A549 (cell line): ENCODE measurements around the gene APOOL. TPM values are rescaled to one million over a fixed set of nuclear protein-coding genes. Genes with fewer than 3 reads are reported as not detected.

Experiments used
- ATAC-seq, 2 experiments: fragments of 200-7000 bp in 1 of 2; fragments of >200 bp in 1 of 2; cut with Nextera tagmentation in 1 of 2; cut with Tn5 transposase in 1 of 2; 3 replicates each; pipeline versions ENCODE4 v1.8.0 to v1.9.1; 2018 to 2020; ENCODE audit warnings: mild to moderate bottlenecking in 1 of 2, moderate library complexity in 1 of 2
- CTCF ChIA-PET: fragments of 300-600 bp; sonication (Branson Sonifier 250); formaldehyde crosslinking; extraction: SDS; loops from one replicate; lab custom pipeline; 2021; ENCODE audit warnings: antibody characterized with exemption, inconsistent platforms; lab: Yijun Ruan, JAX
- POLR2A ChIA-PET: fragments of 350-600 bp; formaldehyde crosslinking; extraction: SDS; loops from one replicate; lab custom pipeline; 2021; ENCODE audit warnings: antibody characterized with exemption, inconsistent platforms; lab: Yijun Ruan, JAX
- DNase-seq, 2 experiments: peaks; one replicate each; pipeline versions ENCODE4 v3.0.0 to v3.0.0-alpha.2; 2011 to 2016; ENCODE audit warnings: low read depth in 1 of 2, low spot score in 1 of 2
- FAIRE-seq: peaks from 2 replicates; lab custom pipeline; 2011; peaks lifted over from hg19 to GRCh38; lab: Jason Lieb, UNC
- H3K27ac ChIP-seq, 2 experiments: fragments of >200 bp; sonication (Bioruptor Twin); formaldehyde crosslinking; 3 replicates each; pipeline ENCODE4 v1.5.1; 2016 to 2017
- H3K4me1 ChIP-seq: fragments of >200 bp; sonication (Bioruptor Twin); formaldehyde crosslinking; 3 replicates; pipeline ENCODE4 v1.6.1; 2016
- H3K4me2 ChIP-seq: fragments of >200 bp; sonication (Bioruptor Twin); formaldehyde crosslinking; 3 replicates; pipeline ENCODE4 v1.6.1; 2016
- H3K4me3 ChIP-seq: fragments of >200 bp; sonication (Bioruptor Twin); formaldehyde crosslinking; 3 replicates; pipeline ENCODE4 v1.5.1; 2016
- H3K9me3 ChIP-seq: fragments of >200 bp; sonication (Bioruptor Twin); formaldehyde crosslinking; 3 replicates; pipeline ENCODE4 v1.6.1; 2016
- CEBPB ChIP-seq, 2 experiments: fragments of >200 bp in 1 of 2; sonication (Bioruptor Twin) in 1 of 2; formaldehyde crosslinking in 1 of 2; IDR thresholded peaks; 2 replicates each; pipeline ENCODE4 v1.6.1; 2012 to 2016
- CHD2 ChIP-seq: fragments of 150-350 bp; IDR thresholded peaks from 2 replicates; pipeline ENCODE4 v1.6.1; 2014; ENCODE audit warnings: low read length; ENCODE audit not compliant: partially characterized antibody
- CTCF ChIP-seq: fragments of >200 bp; sonication (Bioruptor Twin); formaldehyde crosslinking; IDR thresholded peaks from 3 replicates; pipeline ENCODE4 v1.5.1; 2016
- EHMT2 ChIP-seq: fragments of 200-600 bp; sonication (generic); IDR thresholded peaks from 2 replicates; pipeline ENCODE4 v1.6.1; 2016; ENCODE audit warnings: antibody characterized with exemption, low read depth, mild to moderate bottlenecking, moderate library complexity
- FOSB ChIP-seq: fragments of 250-450 bp; sonication (Bioruptor Pico); IDR thresholded peaks from 2 replicates; pipeline ENCODE4 v1.5.0; 2020; ENCODE audit warnings: mild to moderate bottlenecking, moderate library complexity
- HMGXB4 ChIP-seq: fragments of 250-450 bp; sonication (Bioruptor Pico); IDR thresholded peaks from 2 replicates; pipeline ENCODE4 v1.5.0; 2021; ENCODE audit warnings: mild to moderate bottlenecking, moderate library complexity, borderline replicate concordance
- KDM5A ChIP-seq: fragments of 200-600 bp; sonication (generic); IDR thresholded peaks from 2 replicates; pipeline ENCODE4 v1.6.1; 2016; ENCODE audit warnings: antibody characterized with exemption, mild to moderate bottlenecking
- MAFK ChIP-seq: fragments of 450-650 bp; IDR thresholded peaks from 2 replicates; pipeline ENCODE4 v1.6.1; 2014; ENCODE audit not compliant: partially characterized antibody
- MAZ ChIP-seq: fragments of 150-350 bp; IDR thresholded peaks from 2 replicates; pipeline ENCODE4 v1.6.1; 2014; ENCODE audit warnings: antibody characterized with exemption, low read depth, low read length, borderline replicate concordance
- PBX3 ChIP-seq: IDR thresholded peaks from 2 replicates; pipeline ENCODE4 v1.6.1; 2012
- PHF8 ChIP-seq: fragments of 200-600 bp; sonication (generic); IDR thresholded peaks from 2 replicates; pipeline ENCODE4 v1.6.1; 2016; ENCODE audit warnings: low read depth, mild to moderate bottlenecking, antibody characterized with exemption, moderate library complexity, borderline replicate concordance
- POLR2AphosphoS2 ChIP-seq: conservative IDR thresholded peaks from 2 replicates; pipeline ENCODE4 v1.6.1; 2012; ENCODE audit warnings: low read length, improper control_type of control experiment, inconsistent platforms
- RARB ChIP-seq: fragments of 250-450 bp; sonication (Bioruptor Pico); IDR thresholded peaks from 2 replicates; pipeline ENCODE4 v1.8.0; 2021; ENCODE audit warnings: mild to moderate bottlenecking, moderate library complexity
- REST ChIP-seq: fragments of 200-600 bp; sonication (generic); IDR thresholded peaks from 2 replicates; pipeline ENCODE4 v1.6.1; 2016; ENCODE audit warnings: antibody characterized with exemption, mild to moderate bottlenecking, moderate library complexity
- RNF2 ChIP-seq: fragments of 200-600 bp; sonication (generic); IDR thresholded peaks from 2 replicates; pipeline ENCODE4 v1.6.1; 2016; ENCODE audit warnings: low read depth, mild to moderate bottlenecking, antibody characterized with exemption, moderate library complexity, borderline replicate concordance
- SREBF2 ChIP-seq: fragments of 450-650 bp; IDR thresholded peaks from 2 replicates; pipeline ENCODE4 v1.6.1; 2014; ENCODE audit warnings: mild to moderate bottlenecking, moderate library complexity
- TFCP2L1 ChIP-seq: fragments of 250-450 bp; sonication (Bioruptor Pico); IDR thresholded peaks from 2 replicates; pipeline ENCODE4 v1.5.0; 2021; ENCODE audit warnings: mild to moderate bottlenecking
- USF2 ChIP-seq: fragments of 450-650 bp; IDR thresholded peaks from 2 replicates; pipeline ENCODE4 v1.6.1; 2014; ENCODE audit warnings: antibody characterized with exemption
- ZC3H11A ChIP-seq: fragments of 450-650 bp; IDR thresholded peaks from 2 replicates; pipeline ENCODE4 v1.6.1; 2014; ENCODE audit warnings: antibody characterized with exemption, mild to moderate bottlenecking
- ZFP36 ChIP-seq: fragments of 450-650 bp; IDR thresholded peaks from 2 replicates; pipeline ENCODE4 v1.6.1; 2014; ENCODE audit warnings: borderline replicate concordance; ENCODE audit not compliant: partially characterized antibody
- WGBS: methylation state at CpG from one replicate; pipeline ENCODE4 v1.1.6; 2017; ENCODE audit errors: missing lambda C conversion rate; 5-methylcytosine and 5-hydroxymethylcytosine counted together
- polyA plus RNA-seq, 4 experiments: library from polyadenylated mRNA; depleted of rRNA in 3 of 4; stranded (reverse); fragments of >200 nt; fragmentation: RNase III in 1 of 4; extraction: RNeasy Plus Mini Kit Qiagen cat#74134 plus additional on column Dnase treatment in 1 of 4; gene quantifications; 2 replicates in 3 of 4; 3 replicates in 1 of 4; pipeline ENCODE4 v1.2.3, GENCODE V29; 2011 to 2017

APOOL gene
- polyA plus RNA-seq, 2 of the 4 experiments (the other 2 are of a cell fraction): 10.3 to 10.7 TPM

- TF ChIP-seq EHMT2 (no peak), PBX3 (no peak), ZC3H11A (no peak), MAZ (no peak), SREBF2 (no peak)
Measured at GRCh38 chrX:85107407-85107806, 103.7 kb downstream of the APOOL start (continued).

GRCh38 chrX:85108165-85108564 lies 104.5 kb downstream of the APOOL start:
- FAIRE-seq (no peak), DNase-seq (no peak), ATAC-seq (peak in 1 of 2 experiments; percentile 43; a peak in 1 of 6 replicates)
- H3K27ac ChIP-seq: no peak overlapping the region
- POLR2A ChIA-PET: no interaction called here
- no peak overlapping the region for H3K4me2 ChIP-seq
- no peak for TF ChIP-seq REST
- no peak for TF ChIP-seq CHD2
- no peak for TF ChIP-seq RNF2
- no peak for TF ChIP-seq KDM5A
- no peak for TF ChIP-seq CEBPB (IDR thresholded peaks at IDR 0.05)
- TF ChIP-seq USF2: no peak
- TF ChIP-seq FOSB: no peak
- no peak for TF ChIP-seq RARB
- TF ChIP-seq PHF8: no peak
- TF ChIP-seq ZFP36: no peak
- no peak for TF ChIP-seq ZC3H11A
- no peak for TF ChIP-seq EHMT2
- TF ChIP-seq MAFK: no peak
- TF ChIP-seq HMGXB4 (CRISPR knock-in tag): no peak
- TF ChIP-seq TFCP2L1 (CRISPR knock-in tag): no peak
- no peak for TF ChIP-seq POLR2AphosphoS2
- TF ChIP-seq CTCF: no peak
- H3K4me3 ChIP-seq: no peak overlapping the region
- CTCF ChIA-PET: no interaction called here
- no peaks in the 10 kb centered on the region for H3K4me1 ChIP-seq
- 100% methylated on average over 1 of the region's 2 CpGs for WGBS
- H3K9me3 ChIP-seq: no peaks in the 10 kb centered on the region
